HepG2 (cell line): ENCODE results near the gene NFKB2. TPM values are rescaled to one million over a fixed set of nuclear protein-coding genes. Genes with fewer than 3 reads are reported as not detected.
A peak's percentile ranks its signal among the peaks of the same experiment; 100 is the strongest.

Experiments
- DDIT3 ChIP-seq: sonication (generic); formaldehyde crosslinking; IDR thresholded peaks from 2 replicates; pipeline ENCODE4 v1.4.0; 2020; ENCODE audit warnings: mild to moderate bottlenecking, missing genetic modification reagents
- E2F5 ChIP-seq: sonication (generic); formaldehyde crosslinking; conservative IDR thresholded peaks from 2 replicates; pipeline ENCODE4 v1.4.0; 2020; ENCODE audit warnings: missing genetic modification reagents
- FOXP1 ChIP-seq, 2 experiments: fragments of 450-650 bp in 1 of 2; IDR thresholded peaks; 2 replicates each; pipeline ENCODE4 v1.6.1; 2017 to 2018; ENCODE audit warnings: antibody characterized with exemption in 1 of 2
- HMGXB3 ChIP-seq: sonication (generic); formaldehyde crosslinking; IDR thresholded peaks from 2 replicates; pipeline ENCODE4 v1.4.0; 2020; ENCODE audit warnings: missing genetic modification reagents, borderline replicate concordance
- IKZF4 ChIP-seq: sonication (generic); formaldehyde crosslinking; IDR thresholded peaks from 2 replicates; pipeline ENCODE4 v1.5.1; 2020; ENCODE audit warnings: borderline replicate concordance, mild to moderate bottlenecking, low read depth, missing genetic modification reagents; ENCODE audit errors: not compliant biosample characterization
- ISX ChIP-seq: sonication (generic); formaldehyde crosslinking; conservative IDR thresholded peaks from 2 replicates; pipeline ENCODE4 v1.5.0; 2020; ENCODE audit warnings: missing genetic modification reagents
- PHB2 ChIP-seq: fragments of 450-650 bp; IDR thresholded peaks from 2 replicates; pipeline ENCODE4 v1.6.1; 2018; ENCODE audit not compliant: partially characterized antibody
- PITX1 ChIP-seq: sonication (generic); formaldehyde crosslinking; IDR thresholded peaks from 2 replicates; pipeline ENCODE4 v1.5.1; 2020; ENCODE audit warnings: mild to moderate bottlenecking, missing genetic modification reagents
- PPARG ChIP-seq: conservative IDR thresholded peaks from 2 replicates; pipeline ENCODE4 v1.6.1; 2016; ENCODE audit warnings: missing biosample characterization, missing genetic modification reagents
- TRAFD1 ChIP-seq: sonication (generic); formaldehyde crosslinking; IDR thresholded peaks from 2 replicates; pipeline ENCODE4 v1.5.1; 2020; ENCODE audit warnings: missing genetic modification reagents, mild to moderate bottlenecking, borderline replicate concordance
- ZIK1 ChIP-seq: sonication (generic); formaldehyde crosslinking; IDR thresholded peaks from 2 replicates; pipeline ENCODE4 v1.5.0; 2020; ENCODE audit warnings: mild to moderate bottlenecking, low read depth, missing genetic modification reagents, borderline replicate concordance
- ZNF34 ChIP-seq: sonication (generic); formaldehyde crosslinking; IDR thresholded peaks from 2 replicates; pipeline ENCODE4 v1.4.0; 2020; ENCODE audit warnings: mild to moderate bottlenecking, missing genetic modification reagents, borderline replicate concordance
- ZNF737 ChIP-seq: sonication (generic); formaldehyde crosslinking; IDR thresholded peaks from 2 replicates; pipeline ENCODE4 v1.5.0; 2020; ENCODE audit warnings: missing genetic modification reagents, mild to moderate bottlenecking, borderline replicate concordance
- ZNF766 ChIP-seq: sonication (generic); formaldehyde crosslinking; IDR thresholded peaks from 2 replicates; pipeline ENCODE4 v1.5.0; 2020; ENCODE audit warnings: missing genetic modification reagents, borderline replicate concordance
- polyA plus RNA-seq, 8 experiments: library from polyadenylated mRNA; depleted of rRNA in 3 of 8; stranded (reverse) in 7 of 8; unstranded in 1 of 8; fragments of >200 nt; fragmentation: Illumina TruSeq in 4 of 8; extraction: Trizol in 4 of 8; gene quantifications; 2 replicates each; pipeline versions ENCODE4 v1.2.1 to v1.2.3, GENCODE V29; 2011 to 2016; ENCODE audit warnings: low read depth in 4 of 8, missing spikeins in 1 of 8, mixed read lengths in 1 of 8; ENCODE audit not compliant: insufficient read depth in 1 of 8
- total RNA-seq, 5 experiments: library from RNA; depleted of rRNA; stranded (reverse); fragments of >200 nt; fragmentation: Illumina TruSeq; extraction: Trizol; gene quantifications; 2 replicates each; pipeline ENCODE4 v1.2.3, GENCODE V29; 2016; ENCODE audit warnings: low read depth in 1 of 5

The NFKB2 gene
- total and polyA plus RNA-seq, 2 of the 13 experiments (the other 11 are each of a cell fraction or from before 2014, with no cell fraction given), result 7.7 to 12.5 TPM

GRCh38 chr10:102433619-102434046 is 38.1 kb downstream of the NFKB2 start (continued):
- TF ChIP-seq ZNF34 (CRISPR knock-in tag) (no peak), HMGXB3 (CRISPR knock-in tag) (no peak), ZNF766 (CRISPR knock-in tag) (0 out of 2 replicates have a peak, but pooled peaks have one; percentile 19), PPARG (no peak), ZNF737 (0 out of 2 replicates have a peak, but pooled peaks have one; percentile 20), ISX (CRISPR knock-in tag) (no peak), PITX1 (CRISPR knock-in tag) (no peak), DDIT3 (CRISPR knock-in tag) (no peak), PHB2 (no peak), IKZF4 (CRISPR knock-in tag) (no peak), TRAFD1 (CRISPR knock-in tag) (no peak), FOXP1 (IDR thresholded peaks at IDR 0.05) (no peak), FOXP1 (CRISPR knock-in tag; IDR thresholded peaks at IDR 0.05) (no peak), E2F5 (CRISPR knock-in tag) (no peak), ZIK1 (CRISPR knock-in tag) (no peak)
